Measurements from ENCODE around the gene CACNA2D3. TPM values are rescaled to one million over a fixed set of nuclear protein-coding genes. Genes with fewer than 3 reads are reported as not detected.
"Not testable (repeated sequence)": the region's sequence is repeated elsewhere in the genome, so short reads cannot be mapped to it uniquely, and the experiment has no call there.

Gene CACNA2D3
- total RNA-seq, 1 experiment from 2014 or later, result 2.0 TPM

DNA sequence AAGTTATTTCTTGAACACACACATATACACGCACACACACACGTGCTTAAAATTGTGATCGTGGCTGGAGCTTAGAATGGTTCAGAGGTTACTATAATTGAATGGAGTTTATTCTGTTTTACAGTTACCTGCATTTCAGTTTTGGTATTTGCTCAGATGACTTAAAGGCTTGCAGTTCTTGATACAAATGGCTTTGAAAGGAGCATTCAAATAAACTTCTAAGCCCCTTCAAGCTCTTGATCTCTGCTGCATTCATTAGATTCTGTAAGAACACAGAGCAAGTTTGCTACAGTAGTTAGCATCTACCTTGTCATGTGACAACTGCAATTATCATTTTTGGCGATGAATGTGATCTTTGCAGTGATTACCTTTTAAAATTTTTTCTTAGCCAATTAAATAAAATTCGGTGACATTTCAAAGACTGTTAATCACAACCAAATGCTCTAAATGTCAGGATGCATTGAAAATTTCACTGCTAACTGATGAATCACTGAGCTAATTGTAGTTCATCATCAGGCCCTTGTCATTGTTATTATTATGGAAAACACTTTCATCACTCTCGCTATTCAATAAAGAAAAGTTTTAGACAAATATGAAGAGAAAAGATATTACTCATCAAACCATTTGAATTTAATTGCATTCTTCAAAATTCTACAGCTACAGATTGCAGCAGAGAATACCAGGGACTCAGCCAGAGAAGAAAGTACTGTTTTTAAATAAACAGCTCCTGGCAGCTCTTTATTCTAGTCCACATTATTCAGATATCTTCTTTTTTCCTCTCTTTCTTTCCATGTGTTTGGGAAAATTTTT is 509.4 kb downstream of the CACNA2D3 start:
- DNase-seq (ENCODE audit: low read depth), result no peak

DNA sequence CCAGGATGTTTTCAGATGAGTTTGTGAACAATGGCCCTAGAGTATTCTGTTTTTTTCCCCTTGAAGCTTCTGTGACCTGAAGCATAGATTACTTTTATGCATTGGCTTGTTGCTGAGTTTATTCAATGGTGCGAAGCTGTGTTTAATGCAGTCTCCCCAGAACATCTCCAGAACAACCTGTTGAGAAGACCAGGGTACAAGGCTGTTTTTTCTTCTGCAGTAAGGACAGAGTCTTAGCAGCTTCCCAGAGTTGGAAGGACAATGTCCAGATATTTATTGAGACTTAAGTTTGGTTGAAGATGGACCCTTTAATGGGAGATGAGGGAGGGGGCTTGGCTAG is 509.9 kb downstream of the CACNA2D3 start:
- DNase-seq (ENCODE audit: low read depth), result no peak

- DNase-seq (ENCODE audit: low read depth), result no peak
These were observed 510.5 kb downstream of the CACNA2D3 start for GRCh38 chr3:54632834-54633233.

DNA sequence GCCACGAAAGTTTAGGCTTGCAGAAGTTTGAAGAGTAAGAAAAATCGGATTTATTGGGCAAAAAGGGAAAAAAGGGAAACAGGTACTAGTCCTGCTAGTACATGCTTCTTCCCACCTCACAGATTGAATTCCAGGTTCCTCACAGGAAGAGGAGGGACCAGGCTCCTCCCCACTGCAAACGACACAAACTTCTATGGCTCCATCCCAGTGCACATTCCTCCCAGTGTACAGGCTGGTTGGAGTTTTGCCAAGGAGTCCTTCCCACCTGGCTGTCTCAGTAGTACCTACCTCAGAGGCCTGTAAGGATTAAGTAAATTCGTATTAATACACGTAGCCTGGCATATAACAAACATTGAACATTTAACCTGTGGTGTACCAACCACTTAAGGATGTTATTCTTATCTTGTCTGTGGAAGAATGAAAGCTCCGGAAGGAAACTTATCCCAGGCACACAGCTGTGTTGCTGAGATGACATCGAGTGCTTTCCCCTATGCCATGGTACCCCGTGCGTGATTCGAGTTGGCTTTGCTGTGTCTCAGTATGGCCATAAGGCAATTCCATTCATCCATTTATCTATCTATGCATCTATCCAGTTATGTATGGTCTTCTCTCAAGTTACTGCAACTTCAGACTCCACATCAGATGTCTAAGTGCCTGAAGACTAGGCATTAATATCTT is 511.2 kb downstream of the CACNA2D3 start:
- no peak for DNase-seq (ENCODE audit: low read depth)

- no peak for DNase-seq (ENCODE audit: low read depth)
These were observed 511.7 kb downstream of the CACNA2D3 start for GRCh38 chr3:54634122-54634469.

- DNase-seq (ENCODE audit: low read depth), result not testable (repeated sequence)
These were observed 517.5 kb downstream of the CACNA2D3 start for GRCh38 chr3:54639790-54640372.

DNA sequence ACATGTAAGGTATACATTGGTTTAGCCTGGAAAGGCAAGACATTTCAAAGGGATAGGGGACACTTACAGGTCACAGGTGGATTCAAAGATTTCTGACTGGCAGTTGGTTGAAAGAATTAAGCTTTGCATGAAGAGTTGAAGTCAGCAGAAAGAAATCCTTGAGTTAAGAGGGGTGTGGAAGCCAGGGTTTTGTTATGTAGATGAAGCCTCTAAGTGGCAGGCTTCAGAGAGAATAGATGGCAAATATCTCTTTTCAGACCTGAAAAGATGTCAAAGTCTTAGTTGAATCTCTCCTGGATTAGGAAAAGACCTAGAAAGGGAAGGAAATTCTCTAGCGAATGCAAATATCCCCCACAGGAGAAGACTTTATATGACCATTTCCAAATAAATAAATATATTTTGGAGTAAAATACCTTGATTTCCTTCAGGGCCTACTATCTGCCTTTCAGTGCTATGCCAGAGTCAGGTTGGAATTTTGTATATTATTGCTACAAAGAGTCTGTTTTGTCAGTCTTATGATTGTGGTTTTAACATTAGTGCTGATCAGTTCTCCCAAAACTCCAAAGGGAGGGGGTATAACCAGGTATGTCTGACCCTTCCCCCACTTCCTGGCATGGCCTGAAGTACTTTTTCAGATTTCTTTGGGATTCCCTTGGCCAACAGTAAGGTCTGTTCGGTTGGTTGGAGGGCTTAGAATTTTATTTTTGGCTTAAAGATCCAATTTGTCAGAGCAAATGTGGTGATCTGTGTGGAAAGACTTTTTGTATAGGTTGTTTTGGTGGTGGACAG is 519.1 kb downstream of the CACNA2D3 start:
- no peak for DNase-seq (ENCODE audit: low read depth)

- no peak for DNase-seq (ENCODE audit: low read depth)
These were observed 519.8 kb downstream of the CACNA2D3 start for GRCh38 chr3:54642147-54642546.

GRCh38 chr3:54647721-54648120 is 525.4 kb downstream of the CACNA2D3 start:
- no peak for DNase-seq (ENCODE audit: low read depth)

DNA sequence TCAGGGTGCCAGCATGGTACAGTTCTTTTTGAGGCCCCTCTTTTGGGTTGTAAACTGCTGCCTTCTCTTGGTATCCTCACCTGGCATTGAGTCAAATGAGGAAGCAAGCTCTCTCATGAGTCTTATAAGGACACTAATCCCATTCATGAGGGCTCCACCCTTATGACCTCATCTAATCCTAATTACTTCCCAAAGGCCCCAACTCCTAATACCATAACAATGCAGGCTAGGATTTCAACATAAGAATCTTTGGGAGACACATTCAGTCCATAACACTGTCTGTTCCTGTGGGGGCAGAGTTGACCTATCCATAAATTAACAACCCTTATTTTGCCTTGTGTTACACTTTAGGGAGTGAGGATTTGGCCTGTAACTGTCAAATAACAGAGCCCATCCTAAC is 527.2 kb downstream of the CACNA2D3 start:
- no peak for DNase-seq (ENCODE audit: low read depth)

DNA sequence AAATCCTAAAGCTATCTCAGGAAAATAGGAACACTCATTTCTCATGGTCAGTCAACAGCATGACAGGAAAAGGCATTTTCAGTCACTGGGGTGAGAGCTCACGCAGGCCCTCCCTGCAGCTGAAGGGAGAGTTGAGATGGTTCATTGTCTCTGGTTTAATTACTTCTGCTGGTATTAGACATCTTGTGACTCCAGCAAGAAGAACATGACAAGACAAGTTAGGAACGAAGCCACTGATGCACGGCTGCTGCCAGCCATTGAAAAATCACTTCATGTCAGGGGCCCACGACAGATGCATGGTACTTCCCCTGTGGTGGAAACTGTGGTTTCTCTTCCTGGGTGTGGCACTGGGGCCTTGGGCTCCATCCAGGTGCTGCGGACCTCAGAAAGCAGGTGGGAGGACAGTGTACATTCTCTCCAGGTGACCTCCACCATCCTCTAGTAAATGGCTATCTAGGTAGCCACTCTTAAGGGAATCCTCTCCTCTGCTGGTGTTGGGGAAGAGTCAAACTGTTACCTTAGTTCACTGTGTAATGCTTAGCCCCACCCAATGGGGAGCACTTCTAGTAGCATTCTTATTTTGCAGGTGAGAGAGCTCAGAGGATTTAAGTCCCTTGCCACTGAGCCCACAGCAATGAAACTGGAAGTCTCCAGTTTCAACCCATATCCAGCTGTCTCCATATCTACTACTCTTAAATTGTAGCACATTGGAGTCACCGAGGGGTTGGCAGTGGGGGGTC is 531.3 kb downstream of the CACNA2D3 start:
- no peak for DNase-seq (ENCODE audit: low read depth)

DNA sequence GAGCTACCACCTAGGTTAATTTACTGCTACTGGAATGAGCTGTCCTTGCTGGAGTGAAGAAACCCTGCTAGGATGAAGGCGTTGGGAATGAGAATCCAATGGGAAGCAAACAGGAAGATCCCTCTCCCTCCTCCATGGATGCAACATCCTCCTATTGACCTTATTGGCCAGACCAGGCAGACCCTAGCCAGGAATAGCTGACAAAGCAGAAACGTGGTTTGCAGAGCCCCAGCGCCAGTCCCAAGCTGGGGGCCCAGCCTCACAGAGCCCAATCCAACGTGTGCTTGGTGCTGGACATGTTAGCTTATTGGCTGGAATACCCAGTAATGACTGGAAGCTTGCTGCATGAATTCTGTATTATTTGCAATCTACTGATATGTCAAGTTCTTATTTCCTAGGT is 532.4 kb downstream of the CACNA2D3 start:
- DNase-seq (ENCODE audit: low read depth), result no peak

GRCh38 chr3:54659347-54659746 is 537.0 kb downstream of the CACNA2D3 start:
- DNase-seq (ENCODE audit: low read depth), result no peak

- DNase-seq (ENCODE audit: low read depth), result peak; percentile 14
These were observed 538.4 kb downstream of the CACNA2D3 start for GRCh38 chr3:54660714-54661132.

- DNase-seq (ENCODE audit: low read depth), result no peak
These were observed 538.8 kb downstream of the CACNA2D3 start for GRCh38 chr3:54661151-54661550.

DNA sequence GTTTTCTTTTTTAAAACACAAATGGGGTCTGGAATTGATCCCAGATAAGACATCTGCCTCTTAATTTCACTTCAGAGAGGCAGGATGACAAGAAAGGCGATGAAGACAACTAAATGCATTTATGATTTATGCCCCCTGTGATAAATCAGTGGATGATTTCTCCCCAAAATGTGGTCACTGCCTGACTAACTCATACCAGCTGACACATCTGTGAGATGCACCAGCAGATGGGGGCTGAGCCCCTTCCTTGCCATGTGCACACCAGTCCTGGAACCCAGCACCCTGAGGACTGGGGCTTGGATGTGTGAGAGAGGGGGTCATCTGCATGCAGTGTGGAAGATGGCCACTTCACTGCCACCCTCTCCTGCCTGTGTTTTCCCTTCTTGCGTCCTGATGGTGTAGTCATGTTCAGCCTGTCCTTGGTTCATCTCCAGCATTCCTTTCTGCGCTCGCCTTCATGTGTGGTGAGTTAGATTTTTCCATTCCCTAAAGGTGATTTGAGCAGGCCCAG is 541.2 kb downstream of the CACNA2D3 start:
- DNase-seq (ENCODE audit: low read depth), result no peak

GRCh38 chr3:54665016-54665600 is 542.8 kb downstream of the CACNA2D3 start:
- DNase-seq (ENCODE audit: low read depth), result no peak

DNA sequence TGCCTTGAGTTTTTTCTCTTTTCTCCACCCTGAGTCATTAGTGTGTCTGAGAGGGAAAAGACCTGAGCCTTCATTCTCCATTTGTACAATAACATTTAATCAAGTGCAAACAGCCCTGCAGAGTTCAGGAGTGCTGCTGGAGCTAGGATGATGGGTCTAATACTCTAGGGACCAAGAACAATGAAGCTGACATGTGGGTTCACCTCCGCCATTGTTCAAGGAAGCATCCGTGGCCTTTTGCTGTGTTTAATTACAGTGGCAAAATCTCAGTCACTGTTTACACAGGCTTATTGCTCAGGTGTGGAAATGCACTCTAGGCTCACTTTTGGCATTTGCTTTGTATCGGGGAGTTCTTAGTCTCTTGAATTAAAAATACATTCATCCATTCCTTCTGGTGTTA is 545.9 kb downstream of the CACNA2D3 start:
- no peak for DNase-seq (ENCODE audit: low read depth)

- no peak for DNase-seq (ENCODE audit: low read depth)
These were observed 548.0 kb downstream of the CACNA2D3 start for GRCh38 chr3:54670201-54671000.

DNA sequence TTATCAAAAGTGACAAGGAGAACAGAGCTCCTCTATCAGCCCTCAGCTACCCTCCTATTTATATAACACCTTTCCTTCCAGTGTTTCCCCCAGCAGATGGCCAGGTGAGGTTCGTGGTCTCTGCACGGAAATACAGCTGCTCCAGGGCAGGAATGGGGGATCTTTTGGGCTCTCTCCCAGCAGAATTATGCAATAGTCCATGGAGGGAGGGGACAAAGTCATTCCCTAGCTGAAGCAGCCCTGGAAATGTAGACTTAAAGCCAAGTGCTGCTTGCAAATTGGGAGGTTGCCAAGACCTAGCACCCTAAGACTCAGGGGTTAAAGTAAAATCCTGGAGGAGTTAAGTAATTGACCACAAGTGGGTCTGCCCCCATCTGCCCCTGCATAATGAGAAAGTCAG is 549.2 kb downstream of the CACNA2D3 start:
- DNase-seq (ENCODE audit: low read depth), result no peak
